Kidney capillary endothelial cell (primary cell): ENCODE results near the gene WFDC1.
"Not testable (repeated sequence)": the region's sequence is repeated elsewhere in the genome, so short reads cannot be mapped to it uniquely, and the experiment has no call there.

Source experiments
- DNase-seq: peaks from one replicate; pipeline ENCODE4 v3.0.0-alpha.2; 2018; ENCODE audit warnings: low spot score

Gene WFDC1

DNA sequence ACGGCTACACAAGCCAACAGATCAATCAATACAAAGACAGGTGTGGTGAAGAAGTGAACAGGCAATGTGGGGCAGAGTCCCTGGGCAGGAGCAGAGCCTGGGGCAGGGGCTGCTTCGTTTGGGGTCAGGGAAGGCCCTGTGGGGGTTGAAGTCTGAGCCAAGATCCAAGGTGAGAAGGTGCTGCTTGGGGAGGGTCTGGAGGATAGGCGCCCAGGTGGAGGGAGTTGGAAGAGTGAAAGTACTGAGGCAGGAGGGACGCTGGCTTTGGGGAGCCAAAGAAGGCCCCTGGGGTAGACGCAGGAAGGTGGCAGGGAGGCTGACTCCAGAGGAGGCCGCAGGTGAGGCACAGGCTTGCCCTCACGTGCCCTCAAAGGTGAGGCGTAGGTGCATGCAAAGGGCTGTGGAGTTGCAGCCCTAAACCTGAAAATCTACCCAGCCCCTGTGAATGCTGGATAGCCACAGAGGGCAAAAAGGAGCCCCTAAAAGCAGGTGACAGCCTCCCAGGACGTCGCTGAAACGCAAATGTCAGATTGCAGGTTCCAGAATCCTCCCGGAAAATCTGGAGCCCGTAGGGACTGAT, 33.3 kb downstream of the WFDC1 start:
- no peak for DNase-seq

GRCh38 chr16:84329016-84329415, 34.3 kb downstream of the WFDC1 start:
- DNase-seq = no peak

GRCh38 chr16:84329843-84330684, 35.4 kb downstream of the WFDC1 start:
- DNase-seq = no peak

- DNase-seq = no peak
Measured at GRCh38 chr16:84330685-84331050, 36.0 kb downstream of the WFDC1 start.

- no peak for DNase-seq
Measured at GRCh38 chr16:84331998-84332780, 37.5 kb downstream of the WFDC1 start.

GRCh38 chr16:84332975-84333684, 38.5 kb downstream of the WFDC1 start:
- DNase-seq = no peak

- DNase-seq = no peak
Measured at GRCh38 chr16:84334058-84334457, 39.4 kb downstream of the WFDC1 start.

GRCh38 chr16:84334482-84334881, 39.8 kb downstream of the WFDC1 start:
- no peak for DNase-seq

DNA sequence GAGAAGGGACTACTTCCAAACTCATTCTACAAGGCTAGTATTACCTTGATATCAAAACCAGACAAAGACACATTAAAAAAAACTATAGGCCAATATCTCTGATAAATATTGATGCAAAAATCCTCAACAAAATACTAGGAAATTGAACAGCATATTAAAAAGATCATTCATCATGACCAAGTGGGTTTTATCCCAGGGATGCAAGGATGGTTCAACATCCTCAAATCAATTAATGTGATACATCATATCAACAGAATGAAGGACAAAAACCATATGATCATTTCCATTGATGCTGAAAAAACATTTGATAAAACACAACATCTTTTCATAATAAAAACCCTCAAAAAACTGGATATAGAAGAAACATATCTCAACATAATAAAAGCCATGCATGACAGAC, 42.6 kb downstream of the WFDC1 start:
- not testable (repeated sequence) for DNase-seq

DNA sequence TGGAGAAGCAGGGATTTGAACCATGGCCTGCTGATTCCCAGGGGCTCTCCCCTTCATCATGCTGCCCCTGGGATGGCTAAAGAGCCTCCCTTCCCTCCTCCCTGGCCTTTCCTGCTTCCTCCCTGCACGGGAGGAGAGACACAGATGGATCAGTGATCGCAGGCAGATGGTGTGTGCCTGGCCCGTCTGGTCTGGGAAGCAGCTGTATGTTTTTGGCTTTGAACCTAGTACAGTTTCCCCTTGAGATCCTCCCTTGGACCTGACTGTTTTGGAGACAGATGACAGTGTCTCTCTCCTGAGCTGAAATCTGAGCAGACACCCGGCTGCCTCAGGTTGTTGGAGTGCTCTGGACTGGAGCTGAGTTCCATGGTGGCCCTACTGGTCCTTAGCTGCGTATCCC, 44.6 kb downstream of the WFDC1 start:
- no peak for DNase-seq

DNA sequence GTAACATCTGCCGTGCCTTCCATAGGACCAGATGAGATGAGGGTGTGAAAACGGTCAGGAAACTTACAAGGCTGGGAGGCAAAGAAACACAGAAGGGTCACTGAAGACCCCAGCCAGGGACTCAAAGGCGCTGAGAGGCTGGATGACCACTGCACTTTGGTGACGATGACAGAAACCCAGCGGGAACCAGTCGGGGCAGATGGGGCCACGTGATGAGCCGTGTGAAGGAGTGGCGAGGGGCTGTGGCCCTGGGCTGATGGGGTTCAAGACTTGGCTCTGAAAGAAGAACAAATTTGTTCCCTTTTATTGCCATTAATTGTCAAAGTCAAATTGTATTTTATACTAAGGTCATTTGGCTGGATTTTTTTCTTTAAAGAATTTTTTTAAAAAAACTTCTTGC, 45.1 kb downstream of the WFDC1 start:
- DNase-seq = no peak

DNA sequence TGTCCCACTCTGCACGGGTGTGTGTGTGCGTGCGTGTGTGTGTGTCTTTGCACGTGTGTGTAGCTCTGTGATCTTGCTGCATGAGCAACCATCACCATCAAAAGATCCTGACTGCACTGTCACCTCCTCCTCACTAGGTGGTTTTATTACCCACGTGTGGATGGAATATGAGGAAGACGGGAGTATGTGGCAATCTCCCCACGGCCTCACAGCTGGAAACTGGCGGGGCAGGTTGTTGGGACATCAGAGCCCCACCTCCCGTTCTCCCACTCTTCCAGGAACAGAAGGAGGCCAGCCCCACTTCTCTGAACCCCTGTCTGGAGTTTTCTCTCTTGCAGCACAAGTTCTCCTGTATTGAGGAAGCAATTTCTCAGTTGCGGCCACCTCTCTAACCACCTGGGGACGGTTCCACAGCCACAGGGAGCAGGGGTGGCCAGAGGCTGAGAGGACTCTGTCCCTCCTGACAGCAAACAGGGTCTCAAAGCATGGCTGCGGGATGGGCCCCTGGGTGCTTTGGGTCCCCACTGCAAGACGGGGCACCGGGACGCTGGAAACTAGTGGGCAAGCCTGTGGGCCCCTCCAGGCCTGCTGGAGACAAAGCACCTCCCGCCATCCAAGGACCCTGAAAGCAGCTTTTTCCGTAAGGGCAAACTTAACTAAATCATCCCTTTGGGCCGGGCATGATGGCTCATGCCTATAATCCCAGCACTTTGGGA, 45.8 kb downstream of the WFDC1 start:
- DNase-seq = no peak

- DNase-seq = no peak
Measured at GRCh38 chr16:84341528-84342295, 47.0 kb downstream of the WFDC1 start.

GRCh38 chr16:84343800-84344199, 49.1 kb downstream of the WFDC1 start:
- not testable (repeated sequence) for DNase-seq

GRCh38 chr16:84344781-84345180, 50.1 kb downstream of the WFDC1 start:
- DNase-seq = no peak

DNA sequence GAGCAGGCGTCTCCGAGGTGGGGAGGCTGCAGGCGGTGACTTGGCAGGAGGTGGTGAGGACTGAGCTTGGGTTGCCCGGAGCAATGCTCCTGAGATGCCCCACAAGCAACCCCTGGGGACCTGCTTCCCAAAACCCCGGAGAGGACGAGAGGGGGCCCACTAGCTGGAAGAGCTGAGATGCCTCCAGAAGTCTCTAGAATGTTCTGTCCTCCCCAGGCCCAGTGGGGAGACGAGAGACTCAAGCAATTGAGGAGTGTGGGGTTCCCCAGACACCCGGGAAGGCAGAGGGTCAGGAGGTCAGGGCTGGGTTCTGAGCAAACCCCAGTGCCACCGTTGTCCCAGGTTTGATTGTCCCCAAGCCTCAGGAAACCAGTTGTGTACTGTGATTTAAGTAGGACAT, 52.5 kb downstream of the WFDC1 start:
- no peak for DNase-seq

- no peak for DNase-seq
Measured at GRCh38 chr16:84348386-84348888, 53.8 kb downstream of the WFDC1 start.

DNA sequence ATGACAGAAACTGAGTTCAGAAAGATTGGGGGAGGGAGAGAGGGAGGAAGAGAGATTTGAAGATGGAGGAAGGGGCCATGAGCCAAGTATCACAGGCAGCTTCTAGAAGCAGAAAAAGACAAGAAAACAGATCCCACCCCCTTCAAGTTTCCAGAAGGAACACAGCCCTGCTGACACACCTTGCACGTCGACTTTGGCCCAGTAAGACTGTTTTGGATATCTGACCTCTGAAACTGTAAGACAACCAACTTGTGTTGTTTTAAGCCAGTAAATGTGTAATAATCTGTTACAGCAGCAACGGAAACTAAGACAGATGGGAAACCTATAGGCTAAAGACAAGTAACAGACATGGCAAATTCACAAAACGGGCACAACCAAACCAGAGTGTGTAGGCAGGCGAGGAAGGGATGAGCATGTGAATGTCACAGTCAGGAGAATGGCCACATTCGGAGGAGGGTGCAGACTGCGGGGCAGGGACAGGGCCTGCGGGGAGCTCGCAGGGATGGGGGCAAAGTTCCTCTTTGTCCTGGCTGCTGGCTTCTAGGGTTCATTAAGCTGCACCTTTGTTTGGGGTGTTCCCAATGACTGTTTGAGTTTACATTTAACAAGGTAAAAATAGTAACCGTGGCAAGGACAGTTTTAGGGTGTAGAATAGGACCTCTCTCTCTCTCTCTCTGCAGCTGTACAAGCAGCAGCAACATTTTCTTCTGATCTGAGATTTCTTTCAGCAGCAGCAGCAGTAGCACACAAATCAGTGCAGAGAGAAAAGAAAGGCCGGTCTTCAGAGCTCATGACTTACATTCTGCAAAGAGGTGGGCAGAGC, 55.4 kb downstream of the WFDC1 start:
- no peak for DNase-seq

DNA sequence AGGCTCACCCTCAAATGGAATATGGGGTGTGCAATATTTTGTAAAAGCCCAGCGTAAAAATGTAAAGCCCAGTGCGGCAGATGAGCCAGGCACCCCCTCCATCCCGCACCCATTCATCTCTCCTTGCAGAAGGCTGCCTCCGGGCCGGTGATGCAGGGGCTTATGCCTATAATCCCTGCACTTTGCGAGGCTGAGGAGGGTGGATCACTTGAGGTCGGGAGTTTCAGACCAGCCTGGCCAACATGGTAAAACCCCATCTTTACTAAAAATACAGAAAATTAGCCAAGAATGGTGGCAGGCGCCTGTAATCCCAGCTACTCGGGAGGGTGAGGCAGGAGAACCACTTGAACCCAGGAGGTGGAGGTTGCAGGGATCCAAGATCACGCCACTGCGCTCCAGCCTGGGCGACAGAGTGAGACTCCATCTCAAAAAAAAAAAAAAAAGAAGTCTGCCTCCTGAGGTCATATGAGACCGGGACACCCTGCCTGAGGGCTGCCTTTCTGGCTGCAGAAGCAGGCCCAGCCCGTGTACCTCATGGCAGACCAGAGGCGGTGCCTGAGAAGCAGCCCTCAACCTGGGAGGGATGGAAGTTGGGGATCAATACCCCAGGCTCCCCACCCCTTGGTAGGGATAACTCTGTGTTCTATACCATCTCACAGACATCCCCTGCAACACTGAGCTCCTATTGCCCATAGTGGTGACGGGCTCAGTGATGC, 56.2 kb downstream of the WFDC1 start:
- DNase-seq = no peak
